HFF-Myc (cell line): ENCODE results near the gene LGR6.

Source experiments
- DNase-seq: peaks from one replicate; pipeline ENCODE4 v3.0.0-alpha.2; 2011; ENCODE audit warnings: low read depth; ENCODE audit errors: extremely low read depth
- H3K4me3 ChIP-seq: replicated peaks from 2 replicates; pipeline ENCODE4 v1.5.1; 2011; ENCODE audit warnings: low read depth, mild to moderate bottlenecking, control low read depth, low read length
- CTCF ChIP-seq: IDR thresholded peaks from 2 replicates; pipeline ENCODE4 v1.5.1; 2012; ENCODE audit warnings: mild to moderate bottlenecking, low read depth, low read length, control low read depth; ENCODE audit errors: missing control alignments

The LGR6 gene

GRCh38 chr1:202201971-202202370, 8.4 kb downstream of the LGR6 start:
- H3K4me3 ChIP-seq: no peak overlapping the region
- no peak for TF ChIP-seq CTCF
- DNase-seq: no peak

GRCh38 chr1:202202500-202203168, 9.0 kb downstream of the LGR6 start:
- H3K4me3 ChIP-seq: no peak overlapping the region
- TF ChIP-seq CTCF: no peak
- DNase-seq: no peak

- no peak overlapping the region for H3K4me3 ChIP-seq
- DNase-seq: no peak
- TF ChIP-seq CTCF: no peak
These were observed 9.8 kb downstream of the LGR6 start for GRCh38 chr1:202203238-202204039.

GRCh38 chr1:202204065-202204464, 10.5 kb downstream of the LGR6 start:
- no peak for DNase-seq
- no peak for TF ChIP-seq CTCF
- no peak overlapping the region for H3K4me3 ChIP-seq

- TF ChIP-seq CTCF: peak; percentile 28
- DNase-seq: no peak
- no peak overlapping the region for H3K4me3 ChIP-seq
These were observed 12.1 kb downstream of the LGR6 start for GRCh38 chr1:202205523-202206190.

- DNase-seq: peak; percentile 37
- peak; percentile 33 for TF ChIP-seq CTCF
- no peak overlapping the region for H3K4me3 ChIP-seq
These were observed 13.7 kb downstream of the LGR6 start for GRCh38 chr1:202207292-202207691.
